NCI-H2081 treated with DMSO at 0.1 percent for 48 hours (cell line): ENCODE data around the gene P2RY13.

Experiments
- DNase-seq: peaks from one replicate; lab custom pipeline; 2025; lab: John Stamatoyannopoulos, UW

The P2RY13 gene

GRCh38 chr3:151329363-151329762 is at the start of gene P2RY13:
Gene P2RY13, minus strand, starts transcription at chr3:151329549. Its CDS starts 21 bp downstream, at chr3:151329528.
- no peak for DNase-seq

- DNase-seq = no peak
Measured at GRCh38 chr3:151377768-151378385, 48.5 kb upstream of the P2RY13 start.

GRCh38 chr3:151372063-151372820 is 42.9 kb upstream of the P2RY13 start:
- no peak for DNase-seq

GRCh38 chr3:151371526-151371925 is 42.2 kb upstream of the P2RY13 start:
- DNase-seq = no peak

GRCh38 chr3:151367448-151367847 is 38.1 kb upstream of the P2RY13 start:
- no peak for DNase-seq

- no peak for DNase-seq
Measured at GRCh38 chr3:151366993-151367392, 37.6 kb upstream of the P2RY13 start.

DNA sequence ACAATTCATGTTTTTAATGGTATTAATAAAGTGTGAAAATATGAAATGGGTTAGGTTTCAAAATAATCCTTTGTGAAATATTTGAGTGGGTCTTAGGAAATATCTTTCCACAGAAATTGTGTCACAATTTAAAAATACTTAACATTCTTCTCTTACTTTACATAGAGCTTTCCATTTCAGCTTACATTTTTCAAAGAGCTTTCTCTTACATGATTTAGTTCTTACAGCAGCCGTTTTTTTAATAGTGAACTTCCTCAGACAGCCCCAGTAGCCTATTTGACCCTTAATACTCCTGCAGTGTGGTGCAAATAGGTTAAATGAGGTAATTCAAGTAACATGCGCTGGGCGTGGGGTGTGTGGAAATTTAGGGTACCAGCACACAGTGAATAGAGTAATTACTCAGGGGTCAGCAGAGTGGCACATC is 33.4 kb upstream of the P2RY13 start:
- DNase-seq = no peak

GRCh38 chr3:151357463-151357850 is 28.1 kb upstream of the P2RY13 start:
- DNase-seq = no peak

GRCh38 chr3:151356794-151357462 is 27.6 kb upstream of the P2RY13 start:
- DNase-seq = no peak

DNA sequence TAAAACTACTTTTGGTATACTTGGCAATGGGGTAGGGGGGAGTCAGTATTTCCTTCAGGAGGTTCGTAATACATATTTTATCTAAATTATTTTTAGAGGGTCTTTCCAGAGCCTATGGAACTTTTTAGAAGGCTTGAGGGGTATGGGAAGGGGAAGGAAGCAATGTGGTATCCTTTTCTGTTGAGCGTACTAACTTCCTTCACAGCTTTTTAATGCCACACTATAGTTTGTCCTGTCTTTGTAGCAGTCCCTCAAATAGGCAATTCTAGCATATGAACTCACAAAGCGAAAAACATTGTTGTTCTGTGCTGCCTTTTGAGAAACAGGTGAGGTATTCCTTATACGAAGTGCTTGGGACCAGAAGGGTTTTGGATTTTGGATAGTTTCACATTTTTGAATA is 22.3 kb upstream of the P2RY13 start:
- no peak for DNase-seq

- no peak for DNase-seq
Measured at GRCh38 chr3:151351219-151351618, 21.9 kb upstream of the P2RY13 start.

DNA sequence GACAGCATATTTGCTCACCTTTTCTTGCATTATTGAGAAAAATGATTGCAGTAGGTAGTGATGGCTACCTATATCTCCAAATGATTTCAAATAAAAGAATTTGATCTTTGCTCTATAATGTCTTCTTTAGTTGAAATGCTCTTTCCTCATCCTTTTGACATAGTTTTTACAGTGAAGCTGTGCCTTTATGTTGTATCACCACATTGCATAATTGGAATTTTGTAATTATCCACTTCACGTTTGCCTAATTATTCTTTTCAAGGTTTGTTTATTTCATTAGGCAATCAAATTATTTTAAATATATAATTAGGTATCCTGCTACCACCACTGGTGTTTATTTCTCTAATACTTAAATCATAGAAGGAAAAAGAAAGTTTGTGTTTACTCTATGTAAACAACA is 21.3 kb upstream of the P2RY13 start:
- no peak for DNase-seq

DNA sequence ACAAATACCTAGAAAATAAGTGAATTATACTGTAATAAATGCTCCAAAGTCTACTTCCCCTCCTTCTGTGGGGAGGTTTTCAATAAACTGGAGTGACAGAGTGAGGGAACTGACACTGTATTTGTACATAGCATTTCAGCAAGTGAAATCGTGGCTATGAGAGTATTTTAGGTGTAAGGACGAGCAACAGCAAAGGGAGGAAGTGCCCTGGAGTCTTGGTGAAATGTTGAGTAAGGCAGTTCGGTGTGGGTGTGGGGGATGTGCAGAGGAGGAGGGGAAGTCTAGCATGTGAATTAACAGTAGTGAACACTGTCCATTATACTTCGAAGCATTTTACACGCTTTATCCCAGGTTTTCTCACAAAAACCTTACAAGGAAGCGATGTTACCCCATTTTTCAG is 18.1 kb upstream of the P2RY13 start:
- no peak for DNase-seq

DNA sequence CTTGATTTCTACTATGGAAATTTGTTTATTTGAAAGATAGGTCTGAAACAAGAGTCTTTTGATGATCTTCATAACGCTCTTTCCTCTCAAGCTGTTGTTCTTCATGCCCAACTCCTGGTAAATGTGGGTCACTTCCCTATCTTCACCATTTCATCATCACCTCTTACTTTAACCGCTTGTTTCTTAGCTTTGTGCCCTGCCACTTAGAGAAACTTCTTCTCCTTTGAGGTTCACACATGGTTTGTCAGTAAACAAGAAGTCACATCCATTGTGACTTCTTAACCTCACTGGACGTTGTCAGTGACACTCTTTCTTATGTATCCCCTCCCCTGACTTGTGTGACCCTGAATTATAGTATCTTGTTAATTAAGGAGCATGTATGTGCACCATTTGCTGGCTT is 16.9 kb upstream of the P2RY13 start:
- no peak for DNase-seq

- no peak for DNase-seq
Measured at GRCh38 chr3:151345859-151346258, 16.5 kb upstream of the P2RY13 start.

GRCh38 chr3:151331696-151332095 is 2.3 kb upstream of the P2RY13 start:
- DNase-seq = no peak

GRCh38 chr3:151330899-151331298 is 1.6 kb upstream of the P2RY13 start:
- no peak for DNase-seq

DNA sequence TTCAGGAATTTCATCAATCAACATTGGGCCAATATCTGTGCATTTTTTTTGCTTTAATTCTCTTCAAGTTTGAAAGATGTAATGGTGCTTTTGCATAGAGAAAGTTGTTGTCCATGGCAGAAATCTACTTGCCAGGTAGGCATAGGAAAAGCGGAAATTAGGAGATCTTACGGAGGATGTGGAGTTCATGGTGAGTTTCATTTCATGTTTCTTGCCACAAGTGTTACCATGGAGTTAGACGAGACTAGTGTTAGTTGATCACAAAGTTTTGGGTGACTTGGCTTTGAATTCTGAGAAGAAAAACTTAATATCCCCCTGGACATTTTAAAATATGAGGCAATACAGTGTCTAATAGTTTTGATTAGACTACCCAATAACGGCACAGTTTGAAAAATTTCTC is 1.0 kb upstream of the P2RY13 start:
- no peak for DNase-seq

DNA sequence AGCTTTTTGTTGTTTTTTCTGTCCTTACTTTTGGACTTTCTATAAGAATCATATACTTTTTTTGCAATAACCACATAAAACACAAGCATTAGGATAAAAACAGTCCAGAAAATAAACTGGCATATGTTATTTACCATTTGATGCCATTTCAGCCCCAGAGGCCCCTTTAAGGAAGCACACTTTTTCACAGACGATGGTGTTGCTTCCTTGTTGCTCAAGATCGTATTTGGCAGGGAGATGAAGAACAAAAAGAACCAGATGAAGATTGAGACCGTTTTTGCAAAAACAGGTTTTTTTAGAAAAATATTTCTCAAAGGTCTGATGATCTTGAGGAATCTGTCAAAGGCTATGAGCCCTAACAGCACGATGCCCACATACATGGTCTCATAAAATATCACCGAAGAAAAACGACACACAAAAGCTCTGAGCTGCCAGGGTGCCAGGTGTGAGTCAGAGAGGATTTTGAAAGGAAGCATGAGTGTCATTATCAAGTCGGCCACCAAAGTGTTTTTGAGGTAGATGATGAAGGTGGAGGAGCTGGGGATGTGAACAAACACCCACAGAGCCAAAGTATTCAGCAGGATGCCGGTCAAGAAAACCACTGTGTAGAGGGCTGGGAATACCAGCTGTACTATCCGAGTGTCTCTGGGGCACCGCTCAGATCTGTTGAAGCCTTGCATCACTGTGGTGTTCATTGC is 902 bp downstream of the P2RY13 start:
- no peak for DNase-seq

GRCh38 chr3:151327571-151328198 is 1.7 kb downstream of the P2RY13 start:
- no peak for DNase-seq

DNA sequence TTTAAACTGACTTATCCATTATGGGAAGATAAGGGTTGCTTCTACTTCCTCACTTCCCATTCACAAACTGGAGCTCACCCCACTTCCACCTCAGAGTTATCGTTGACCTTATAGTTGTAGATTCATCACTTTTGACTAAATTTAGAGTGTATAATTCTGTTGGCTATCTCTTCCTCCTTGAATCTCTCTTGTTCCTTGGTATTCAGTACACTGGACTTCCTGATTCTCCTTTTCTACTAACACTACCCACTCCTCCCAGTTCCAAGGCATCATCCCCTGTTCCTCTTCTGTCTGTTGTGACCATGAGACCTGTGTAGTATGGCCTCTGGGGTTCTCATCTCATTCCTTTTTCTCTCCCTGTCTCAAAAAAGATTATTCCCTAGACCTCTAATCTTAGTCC is 6.8 kb downstream of the P2RY13 start:
- no peak for DNase-seq

DNA sequence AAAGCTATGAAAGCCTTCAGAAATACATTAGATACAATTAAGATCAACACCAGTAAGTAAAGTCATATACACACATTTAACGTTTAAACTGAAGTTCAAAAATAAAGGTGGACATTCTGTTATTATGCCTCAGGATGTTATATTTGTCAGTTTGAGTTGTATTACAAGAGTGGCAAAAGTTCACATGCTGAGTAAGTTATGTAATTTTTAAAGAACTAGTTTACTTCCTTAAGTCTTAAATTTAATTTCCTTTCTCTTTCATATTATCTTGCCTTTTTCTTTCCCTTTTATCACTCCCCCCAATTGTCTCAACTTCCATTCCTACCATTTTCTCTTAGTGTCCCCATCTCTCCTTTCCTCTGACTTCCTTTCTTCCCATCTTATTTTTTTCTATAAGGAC is 7.8 kb downstream of the P2RY13 start:
- DNase-seq = no peak
